ENCODE measurements around the gene TNFAIP8L2. TPM values are rescaled to one million over a fixed set of nuclear protein-coding genes. Genes with fewer than 3 reads are reported as not detected.
"Not testable (repeated sequence)": the region's sequence is repeated elsewhere in the genome, so short reads cannot be mapped to it uniquely, and the experiment has no call there.

TNFAIP8L2 gene
- total RNA-seq, 1 donor from 2014 or later, result not detected

DNA sequence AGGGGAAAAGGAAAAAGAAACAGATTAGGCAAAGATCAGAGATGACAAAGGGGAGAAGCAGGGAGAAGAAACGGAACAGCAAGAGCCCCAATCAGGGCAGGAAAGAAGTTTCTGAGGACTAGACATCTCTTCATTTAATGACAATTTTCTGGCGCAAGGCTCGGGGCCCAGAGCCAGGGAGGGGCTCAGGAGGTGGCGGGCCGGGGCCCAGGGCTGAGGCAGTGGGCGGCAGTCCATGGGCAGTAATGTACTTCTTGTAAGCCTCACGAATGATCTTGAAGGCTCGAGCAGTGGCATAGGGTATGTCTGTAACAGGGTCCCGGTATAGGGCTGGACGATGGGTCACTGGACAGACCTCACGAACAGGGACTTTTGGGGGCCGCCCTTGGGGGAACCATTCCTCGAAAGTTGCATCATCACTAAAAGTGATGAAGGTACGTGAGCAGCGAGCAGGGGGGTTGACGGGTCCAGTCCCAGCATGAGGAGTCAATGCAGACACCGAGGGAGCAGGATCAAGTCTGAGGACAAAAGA, 20.1 kb downstream of the TNFAIP8L2 start:
- H3K27me3 Mint-ChIP-seq (ENCODE audit: low read depth), result no peaks in the 10 kb centered on the region
- H3K27ac Mint-ChIP-seq (ENCODE audit: unreplicated experiment), result no peak overlapping the region
- peaks cover 21% of the 10 kb centered on the region for H3K36me3 Mint-ChIP-seq (ENCODE audit: low read depth)
- H3K9me3 Mint-ChIP-seq, result no peaks in the 10 kb centered on the region
- DNase-seq (ENCODE audit: low read depth, low spot score), result no peak
- no peak overlapping the region for H3K4me3 Mint-ChIP-seq
- H3K4me1 Mint-ChIP-seq, result no peaks in the 10 kb centered on the region
- TF ChIP-seq, protein P1, sequence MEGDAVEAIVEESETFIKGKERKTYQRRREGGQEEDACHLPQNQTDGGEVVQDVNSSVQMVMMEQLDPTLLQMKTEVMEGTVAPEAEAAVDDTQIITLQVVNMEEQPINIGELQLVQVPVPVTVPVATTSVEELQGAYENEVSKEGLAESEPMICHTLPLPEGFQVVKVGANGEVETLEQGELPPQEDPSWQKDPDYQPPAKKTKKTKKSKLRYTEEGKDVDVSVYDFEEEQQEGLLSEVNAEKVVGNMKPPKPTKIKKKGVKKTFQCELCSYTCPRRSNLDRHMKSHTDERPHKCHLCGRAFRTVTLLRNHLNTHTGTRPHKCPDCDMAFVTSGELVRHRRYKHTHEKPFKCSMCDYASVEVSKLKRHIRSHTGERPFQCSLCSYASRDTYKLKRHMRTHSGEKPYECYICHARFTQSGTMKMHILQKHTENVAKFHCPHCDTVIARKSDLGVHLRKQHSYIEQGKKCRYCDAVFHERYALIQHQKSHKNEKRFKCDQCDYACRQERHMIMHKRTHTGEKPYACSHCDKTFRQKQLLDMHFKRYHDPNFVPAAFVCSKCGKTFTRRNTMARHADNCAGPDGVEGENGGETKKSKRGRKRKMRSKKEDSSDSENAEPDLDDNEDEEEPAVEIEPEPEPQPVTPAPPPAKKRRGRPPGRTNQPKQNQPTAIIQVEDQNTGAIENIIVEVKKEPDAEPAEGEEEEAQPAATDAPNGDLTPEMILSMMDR (conservative IDR thresholded peaks at IDR 0.05), result no peak

DNA sequence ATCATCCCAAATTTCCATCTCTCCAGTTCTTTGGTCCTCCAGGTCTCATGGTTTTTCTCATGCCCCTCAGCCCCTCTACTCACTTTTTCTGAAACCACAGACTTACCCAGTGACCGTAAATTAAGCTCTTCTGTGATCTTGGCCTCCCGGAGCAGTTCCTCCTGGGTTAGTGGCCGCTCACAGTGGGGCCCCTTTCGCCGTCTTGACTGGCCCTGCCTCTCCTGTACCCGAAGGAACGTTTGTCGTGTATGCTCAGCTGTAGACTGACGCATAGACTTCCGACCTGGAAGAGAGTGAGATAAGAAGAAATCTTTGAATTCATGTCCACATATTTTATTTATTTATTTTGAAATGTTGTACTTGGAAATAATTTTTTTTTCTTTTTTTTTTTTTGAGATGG, 27.8 kb downstream of the TNFAIP8L2 start:
- Mint-ChIP-seq H3K4me1 (peaks cover 14% of the 10 kb centered on the region), H3K36me3 (ENCODE audit: low read depth) (peaks cover 26% of the 10 kb centered on the region), H3K27me3 (ENCODE audit: low read depth) (no peaks in the 10 kb centered on the region), H3K27ac (ENCODE audit: unreplicated experiment) (peak overlapping the region; percentile 38), H3K9me3 (no peaks in the 10 kb centered on the region), H3K4me3 (no peak overlapping the region)
- TF ChIP-seq, protein P1 (conservative IDR thresholded peaks at IDR 0.05), result no peak
- DNase-seq (ENCODE audit: low read depth, low spot score), result no peak

DNA sequence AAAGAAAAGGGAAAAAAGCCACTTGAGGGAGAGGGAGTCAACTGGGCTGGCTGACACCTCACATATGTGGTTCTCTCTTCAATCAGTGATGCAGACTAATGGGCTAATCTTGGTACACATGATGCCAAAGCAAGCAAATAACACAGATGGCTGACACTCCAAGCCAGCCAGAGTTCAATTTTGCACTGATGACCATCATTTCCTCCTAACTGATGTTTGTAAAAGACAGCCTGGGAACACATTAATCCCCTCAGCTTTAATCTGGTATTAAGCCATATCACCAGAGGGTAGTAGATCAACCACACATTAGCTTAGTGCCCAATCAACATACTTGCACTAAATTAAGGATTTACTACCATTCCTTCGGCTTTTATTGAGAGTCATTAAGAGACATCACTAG, 30.8 kb downstream of the TNFAIP8L2 start:
- H3K4me3 Mint-ChIP-seq, result peak overlapping the region; percentile 61
- DNase-seq (ENCODE audit: low read depth, low spot score), result no peak
- H3K27me3 Mint-ChIP-seq (ENCODE audit: low read depth), result peaks cover 6% of the 10 kb centered on the region
- H3K4me1 Mint-ChIP-seq, result peaks cover 26% of the 10 kb centered on the region
- no peak overlapping the region for H3K27ac Mint-ChIP-seq (ENCODE audit: unreplicated experiment)
- peaks cover 16% of the 10 kb centered on the region for H3K36me3 Mint-ChIP-seq (ENCODE audit: low read depth)
- TF ChIP-seq, protein P1 (conservative IDR thresholded peaks at IDR 0.05), result no peak
- no peaks in the 10 kb centered on the region for H3K9me3 Mint-ChIP-seq

DNA sequence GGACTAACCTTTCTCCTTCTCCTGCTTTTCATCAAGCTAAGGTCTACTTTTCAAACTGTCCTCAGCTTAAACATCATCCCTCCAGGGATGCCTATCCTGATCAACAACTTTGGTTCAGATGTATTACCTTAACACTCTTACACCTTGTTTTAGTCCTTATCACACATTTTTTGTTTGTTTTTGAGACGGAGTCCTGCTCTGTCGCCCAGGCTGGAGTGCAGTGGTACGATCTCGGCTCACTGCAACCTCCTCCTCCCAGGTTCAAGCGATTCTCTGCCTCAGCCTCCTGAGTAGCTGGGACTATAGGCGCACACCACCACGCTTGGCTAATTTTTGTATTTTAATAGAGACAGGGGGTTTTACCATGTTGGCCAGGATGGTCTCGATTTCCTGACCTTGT, 32.2 kb downstream of the TNFAIP8L2 start:
- H3K9me3 Mint-ChIP-seq; H3K27ac Mint-ChIP-seq (ENCODE audit: unreplicated experiment); DNase-seq (ENCODE audit: low read depth, low spot score); H3K36me3 Mint-ChIP-seq (ENCODE audit: low read depth): not testable (repeated sequence)
- Mint-ChIP-seq H3K4me1 (peaks cover 26% of the 10 kb centered on the region), H3K4me3 (peak overlapping the region; percentile 100), H3K27me3 (ENCODE audit: low read depth) (peaks cover 16% of the 10 kb centered on the region)

DNA sequence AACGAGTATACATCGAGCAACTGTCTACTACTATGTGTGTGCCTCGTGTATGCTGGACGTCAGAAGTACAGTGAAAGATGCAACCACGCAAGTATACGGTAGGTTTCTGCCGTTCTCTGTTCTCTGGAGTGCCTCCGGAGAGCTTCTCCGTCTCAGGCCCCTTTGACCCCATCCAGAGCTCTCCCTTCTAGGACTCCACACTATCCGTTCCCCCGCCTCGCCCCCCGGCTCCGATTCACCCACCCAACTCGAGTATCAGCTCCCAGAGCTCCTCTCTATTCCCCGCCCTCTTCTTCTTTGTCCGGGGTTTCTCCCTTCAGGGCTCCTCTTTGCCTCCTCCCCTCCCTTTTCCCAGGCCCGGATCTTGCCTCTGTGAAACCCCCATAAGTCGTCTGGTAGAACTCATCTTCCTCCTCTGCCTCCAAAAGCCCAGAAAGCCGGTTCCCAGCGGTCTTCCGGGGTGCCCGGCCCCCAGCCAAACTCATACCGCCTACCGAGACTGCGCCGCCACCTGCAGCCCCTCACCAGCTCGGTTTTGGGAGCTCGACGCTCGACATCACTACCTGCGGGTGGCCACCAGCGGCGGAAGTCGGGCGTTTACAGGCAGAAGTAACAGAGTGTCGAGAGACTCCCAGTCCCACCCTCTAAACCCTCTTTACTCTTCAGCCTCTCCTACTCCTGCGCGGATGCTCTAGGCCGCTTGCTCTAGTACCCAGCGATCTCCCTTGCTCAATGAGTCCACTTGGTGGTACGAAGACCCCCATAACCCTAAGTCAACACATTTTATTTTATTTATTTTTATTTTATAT, 33.4 kb downstream of the TNFAIP8L2 start, which contains the start of gene VPS72:
Gene VPS72, minus strand, starts transcription at position 561 of the 809 bp plus-strand sequence. Its CDS starts 76 bp downstream, at position 485.
- H3K27ac Mint-ChIP-seq (ENCODE audit: unreplicated experiment), result peak within 1 kb of the TSS; percentile 99
- H3K27me3 Mint-ChIP-seq (ENCODE audit: low read depth), result peaks cover 22% of the 10 kb centered on the region
- TF ChIP-seq, protein P1 (conservative IDR thresholded peaks at IDR 0.05), result no peak
- peaks cover 4% of the 10 kb centered on the region for H3K36me3 Mint-ChIP-seq (ENCODE audit: low read depth)
- H3K4me1 Mint-ChIP-seq, result peaks cover 26% of the 10 kb centered on the region
- no peaks in the 10 kb centered on the region for H3K9me3 Mint-ChIP-seq
- DNase-seq (ENCODE audit: low read depth, low spot score), result peak; percentile 67
- H3K4me3 Mint-ChIP-seq, result peak within 1 kb of the TSS; percentile 100

DNA sequence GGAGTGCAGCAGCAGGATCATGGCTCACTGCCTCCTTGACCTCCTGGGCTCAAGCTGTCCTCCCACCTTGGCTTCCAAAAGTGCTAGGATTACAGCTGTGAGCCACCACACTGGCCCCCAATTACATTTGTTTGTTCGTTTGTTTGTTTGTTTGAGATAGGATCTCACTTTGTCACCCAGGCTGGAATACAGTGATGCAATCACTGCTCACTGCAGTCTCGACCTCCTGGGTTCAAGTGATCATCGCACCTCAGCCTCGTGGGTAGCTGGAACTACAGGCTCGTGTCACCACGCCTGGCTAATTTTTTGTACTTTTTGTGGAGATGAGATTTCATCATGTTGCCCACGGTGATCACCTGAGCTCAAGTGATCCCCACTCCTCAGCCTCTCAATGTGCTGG, 35.6 kb downstream of the TNFAIP8L2 start:
- no peak for DNase-seq (ENCODE audit: low read depth, low spot score)
- H3K4me3 Mint-ChIP-seq, result peak overlapping the region; percentile 19
- H3K36me3 Mint-ChIP-seq (ENCODE audit: low read depth), result no peaks in the 10 kb centered on the region
- H3K27ac Mint-ChIP-seq (ENCODE audit: unreplicated experiment), result no peak overlapping the region
- peaks cover 25% of the 10 kb centered on the region for H3K27me3 Mint-ChIP-seq (ENCODE audit: low read depth)
- no peaks in the 10 kb centered on the region for H3K9me3 Mint-ChIP-seq
- TF ChIP-seq, protein P1 (conservative IDR thresholded peaks at IDR 0.05), result no peak
- H3K4me1 Mint-ChIP-seq, result peaks cover 31% of the 10 kb centered on the region
